HL-60/S4 treated with phorbol 12-myristate 13-acetate at 8.2 ng/mL for 4 days and 3 days (cell line): ENCODE measurements around the gene SURF2.

Source experiments
- in situ Hi-C: fragments of 300-500 bp; cut with MboI; formaldehyde crosslinking; loops from 2 replicates; pipeline ENCODE4 v1.15.0; 2022; ENCODE audit warnings: low sequenced_read_pairs

Gene SURF2

GRCh38 chr9:133335924-133336811 is 20.2 kb upstream of the SURF2 start, which contains the start of gene SURF6:
Gene SURF6 (minus strand): TSS chr9:133336188. CDS start chr9:133336132, 56 bp downstream.
- in situ Hi-C loops, result no loop called here

GRCh38 chr9:133339641-133340040 is 16.7 kb upstream of the SURF2 start:
- in situ Hi-C loops, result no loop called here

- in situ Hi-C loops, result no loop called here
These were observed 16.1 kb upstream of the SURF2 start for GRCh38 chr9:133340256-133340655.

- in situ Hi-C loops, result no loop called here
These were observed 15.4 kb upstream of the SURF2 start for GRCh38 chr9:133340916-133341315.

- in situ Hi-C loops, result no loop called here
These were observed 14.8 kb upstream of the SURF2 start for GRCh38 chr9:133341369-133342068.

- in situ Hi-C loops, result no loop called here
These were observed 14.3 kb upstream of the SURF2 start for GRCh38 chr9:133342069-133342406.

GRCh38 chr9:133342570-133342969 is 13.8 kb upstream of the SURF2 start:
- in situ Hi-C loops, result no loop called here

- in situ Hi-C loops, result no loop called here
These were observed 12.3 kb upstream of the SURF2 start for GRCh38 chr9:133344071-133344470.

- in situ Hi-C loops, result no loop called here
These were observed 11.4 kb upstream of the SURF2 start for GRCh38 chr9:133344979-133345378.

- in situ Hi-C loops, result no loop called here
These were observed 10.8 kb upstream of the SURF2 start for GRCh38 chr9:133345596-133345995.

- in situ Hi-C loops, result no loop called here
These were observed 10.1 kb upstream of the SURF2 start for GRCh38 chr9:133346021-133346785.

- in situ Hi-C loops, result no loop called here
These were observed 8.8 kb upstream of the SURF2 start for GRCh38 chr9:133347515-133347984.

- in situ Hi-C loops, result no loop called here
These were observed 8.2 kb upstream of the SURF2 start, which contains the start of the genes MED22 and RPL7A for GRCh38 chr9:133347985-133348717. Gene MED22 (minus strand): TSS chr9:133348131. CDS start chr9:133346662, 1,469 bp downstream. Gene RPL7A (plus strand): TSS chr9:133348218. CDS start chr9:133348244, 26 bp downstream.

GRCh38 chr9:133348718-133349573 is 7.4 kb upstream of the SURF2 start:
- in situ Hi-C loops, result no loop called here

GRCh38 chr9:133349965-133350616 is 6.3 kb upstream of the SURF2 start:
- in situ Hi-C loops, result no loop called here

GRCh38 chr9:133351526-133351907 is 4.8 kb upstream of the SURF2 start:
- in situ Hi-C loops, result no loop called here

- in situ Hi-C loops, result no loop called here
These were observed 4.3 kb upstream of the SURF2 start for GRCh38 chr9:133351908-133352634.

- in situ Hi-C loops, result no loop called here
These were observed 3.6 kb upstream of the SURF2 start for GRCh38 chr9:133352635-133353340.
